NCI-H524 treated with DMSO at 0.1 percent for 48 hours (cell line): ENCODE data around the gene HDAC4.

Experiments used
- DNase-seq: peaks from one replicate; lab custom pipeline; 2025; lab: John Stamatoyannopoulos, UW

The HDAC4 gene

GRCh38 chr2:239266779-239267287 lies 134.0 kb downstream of the HDAC4 start:
- no peak for DNase-seq

- no peak for DNase-seq
Observed at GRCh38 chr2:239266434-239266766, 134.4 kb downstream of the HDAC4 start.

GRCh38 chr2:239265681-239266433 lies 135.0 kb downstream of the HDAC4 start:
- DNase-seq, result no peak

GRCh38 chr2:239264838-239265651 lies 135.8 kb downstream of the HDAC4 start:
- DNase-seq, result no peak

- DNase-seq, result no peak
Observed at GRCh38 chr2:239264492-239264837, 136.4 kb downstream of the HDAC4 start.

- DNase-seq, result no peak
Observed at GRCh38 chr2:239263669-239264491, 136.9 kb downstream of the HDAC4 start.

GRCh38 chr2:239263231-239263630 lies 137.6 kb downstream of the HDAC4 start:
- DNase-seq, result no peak

- no peak for DNase-seq
Observed at GRCh38 chr2:239262484-239263230, 138.2 kb downstream of the HDAC4 start.

GRCh38 chr2:239261796-239262483 lies 138.9 kb downstream of the HDAC4 start:
- DNase-seq, result no peak

GRCh38 chr2:239261356-239261755 lies 139.5 kb downstream of the HDAC4 start:
- no peak for DNase-seq

GRCh38 chr2:239260546-239261327 lies 140.1 kb downstream of the HDAC4 start:
- DNase-seq, result no peak

- DNase-seq, result no peak
Observed at GRCh38 chr2:239259603-239260298, 141.1 kb downstream of the HDAC4 start.

- no peak for DNase-seq
Observed at GRCh38 chr2:239259173-239259572, 141.6 kb downstream of the HDAC4 start.

- no peak for DNase-seq
Observed at GRCh38 chr2:239258248-239258647, 142.6 kb downstream of the HDAC4 start.

- no peak for DNase-seq
Observed at GRCh38 chr2:239257511-239257937, 143.3 kb downstream of the HDAC4 start.

GRCh38 chr2:239256350-239256743 lies 144.5 kb downstream of the HDAC4 start:
- DNase-seq, result no peak

GRCh38 chr2:239255628-239256349 lies 145.0 kb downstream of the HDAC4 start:
- DNase-seq, result no peak

- DNase-seq, result no peak
Observed at GRCh38 chr2:239255218-239255617, 145.6 kb downstream of the HDAC4 start.
